IMR-90 (cell line): ENCODE measurements around the gene PIK3IP1. TPM values are rescaled to one million over a fixed set of nuclear protein-coding genes. Genes with fewer than 3 reads are reported as not detected.

Experiments used
- ATAC-seq: fragments of 200-7000 bp; cut with Tn5 transposase; 2 replicates; pipeline ENCODE4 v1.9.1; 2020; ENCODE audit warnings: low read depth, mild to moderate bottlenecking, moderate library complexity
- BruUV-seq: library from RNA; stranded (reverse); fragments of 400-500 nt; replicated peaks from 2 replicates; lab custom pipeline; 2021; lab: Mats Ljungman, UMichigan
- CTCF ChIA-PET: fragments of 300-600 bp; formaldehyde crosslinking; extraction: SDS; loops from one replicate; lab custom pipeline; 2021; ENCODE audit warnings: antibody characterized with exemption; lab: Yijun Ruan, JAX
- POLR2A ChIA-PET: fragments of 300-600 bp; sonication (Branson Sonifier 250); formaldehyde crosslinking; loops from one replicate; lab custom pipeline; 2022; ENCODE audit warnings: antibody characterized with exemption; ENCODE audit not compliant: unreplicated experiment; lab: Charles Lee
- DNase-seq: peaks from one replicate; pipeline ENCODE4 v3.0.0; 2013
- H2AFZ ChIP-seq: replicated peaks from 2 replicates; pipeline ENCODE3; 2013; ENCODE audit warnings: low read length, mild to moderate bottlenecking; ENCODE audit not compliant: poor library complexity
- H2AK5ac ChIP-seq: 2 replicates; pipeline ENCODE4 v1.6.1; 2013; ENCODE audit warnings: low read depth, low read length, inconsistent platforms
- H2AK9ac ChIP-seq: replicated peaks from 2 replicates; pipeline ENCODE3; 2013; ENCODE audit warnings: mild to moderate bottlenecking, low read depth, low read length, moderate library complexity; ENCODE audit not compliant: poor library complexity
- H2BK120ac ChIP-seq: 2 replicates; pipeline ENCODE4 v1.6.1; 2013; ENCODE audit warnings: low read depth, low read length, inconsistent platforms
- H2BK15ac ChIP-seq: 3 replicates; pipeline ENCODE4 v1.6.1; 2013; ENCODE audit warnings: low read depth, low read length, inconsistent platforms
- H2BK20ac ChIP-seq: 2 replicates; pipeline ENCODE4 v1.6.1; 2013; ENCODE audit warnings: low read depth, mild to moderate bottlenecking, inconsistent platforms, low read length, moderate library complexity
- H2BK5ac ChIP-seq: 2 replicates; pipeline ENCODE4 v1.6.1; 2013; ENCODE audit warnings: mild to moderate bottlenecking, low read depth, low read length, inconsistent platforms; ENCODE audit not compliant: poor library complexity, severe bottlenecking
- H3K14ac ChIP-seq: replicated peaks from 2 replicates; pipeline ENCODE4 v1.6.1; 2013; ENCODE audit warnings: low read depth, low read length, inconsistent platforms
- H3K18ac ChIP-seq: 2 replicates; pipeline ENCODE4 v1.6.1; 2013; ENCODE audit warnings: low read depth, low read length, control low read depth
- H3K23ac ChIP-seq: 2 replicates; pipeline ENCODE4 v1.6.1; 2013; ENCODE audit warnings: low read depth, low read length, inconsistent platforms
- H3K27ac ChIP-seq: 2 replicates; pipeline ENCODE4 v1.5.1; 2013; ENCODE audit warnings: mild to moderate bottlenecking, control low read depth, low read length; ENCODE audit not compliant: insufficient read depth
- H3K27me3 ChIP-seq: 2 replicates; pipeline ENCODE4 v1.6.1; 2013; ENCODE audit warnings: low read length; ENCODE audit not compliant: control insufficient read depth, insufficient read depth
- H3K36me3 ChIP-seq: 2 replicates; pipeline ENCODE4 v1.6.1; 2013; ENCODE audit warnings: low read length, mixed read lengths; ENCODE audit not compliant: control insufficient read depth, insufficient read depth
- H3K4ac ChIP-seq: 2 replicates; pipeline ENCODE4 v1.6.1; 2013; ENCODE audit warnings: low read depth, low read length, inconsistent platforms
- H3K4me1 ChIP-seq: 2 replicates; pipeline ENCODE4 v1.6.1; 2013; ENCODE audit warnings: low read length, mixed read lengths; ENCODE audit not compliant: control insufficient read depth, insufficient read depth
- H3K4me2 ChIP-seq: 2 replicates; pipeline ENCODE4 v1.6.1; 2013; ENCODE audit warnings: low read depth, mild to moderate bottlenecking, control low read depth, low read length, moderate library complexity
- H3K4me3 ChIP-seq: 2 replicates; pipeline ENCODE4 v1.5.1; 2013; ENCODE audit warnings: low read depth, mild to moderate bottlenecking, control low read depth, low read length, moderate library complexity; ENCODE audit not compliant: insufficient read depth
- H3K56ac ChIP-seq: 2 replicates; pipeline ENCODE4 v1.6.1; 2013; ENCODE audit warnings: low read length, inconsistent platforms; ENCODE audit not compliant: insufficient read depth; ENCODE audit errors: extremely low read depth
- H3K79me1 ChIP-seq, 2 experiments: 2 replicates each; pipeline ENCODE4 v1.6.1; 2013; ENCODE audit warnings: low read length in 2 of 2, inconsistent platforms in 1 of 2, low read depth in 1 of 2
- H3K9ac ChIP-seq: 2 replicates; pipeline ENCODE4 v1.6.1; 2013; ENCODE audit warnings: low read depth, low read length, control low read depth
- H3K9me1 ChIP-seq: 2 replicates; pipeline ENCODE4 v1.6.1; 2013; ENCODE audit warnings: low read length, inconsistent platforms; ENCODE audit not compliant: insufficient read depth
- H3K9me3 ChIP-seq: 2 replicates; pipeline ENCODE4 v1.6.1; 2013; ENCODE audit warnings: low read length; ENCODE audit not compliant: control insufficient read depth, insufficient read depth
- H4K20me1 ChIP-seq: 2 replicates; pipeline ENCODE4 v1.6.1; 2013; ENCODE audit warnings: low read length, inconsistent platforms; ENCODE audit not compliant: insufficient read depth
- H4K5ac ChIP-seq: 2 replicates; pipeline ENCODE4 v1.6.1; 2013; ENCODE audit warnings: mild to moderate bottlenecking, low read depth, low read length, control low read depth
- H4K8ac ChIP-seq, 2 experiments: 2 replicates each; pipeline ENCODE4 v1.6.1; 2013; ENCODE audit warnings: low read depth in 2 of 2, low read length in 2 of 2, control low read depth in 1 of 2, inconsistent platforms in 1 of 2
- H4K91ac ChIP-seq: 2 replicates; pipeline ENCODE4 v1.6.1; 2013; ENCODE audit warnings: low read depth, low read length, inconsistent platforms; ENCODE audit not compliant: insufficient read depth
- BHLHE40 ChIP-seq: fragments of 150-350 bp; IDR thresholded peaks from 2 replicates; pipeline ENCODE4 v1.6.1; 2016; ENCODE audit warnings: mild to moderate bottlenecking, low read depth, low read length
- CEBPB ChIP-seq: IDR thresholded peaks from 2 replicates; pipeline ENCODE4 v1.6.1; 2012; ENCODE audit warnings: low read depth, low read length, improper control_type of control experiment
- CHD1 ChIP-seq: IDR thresholded peaks from 2 replicates; pipeline ENCODE4 v1.6.1; 2012; ENCODE audit warnings: low read depth, low read length, improper control_type of control experiment
- CTCF ChIP-seq: conservative IDR thresholded peaks from 2 replicates; pipeline ENCODE4 v1.5.1; 2012; ENCODE audit warnings: mild to moderate bottlenecking, low read depth, low read length, improper control_type of control experiment
- ELK1 ChIP-seq: fragments of 150-350 bp; IDR thresholded peaks from 2 replicates; pipeline ENCODE4 v1.6.1; 2016; ENCODE audit warnings: low read depth, mild to moderate bottlenecking, low read length, moderate library complexity, borderline replicate concordance
- FOS ChIP-seq: fragments of 150-350 bp; IDR thresholded peaks from 2 replicates; pipeline ENCODE4 v1.6.1; 2016; ENCODE audit warnings: low read depth, low read length
- MAFK ChIP-seq: IDR thresholded peaks from 2 replicates; pipeline ENCODE4 v1.6.1; 2012; ENCODE audit warnings: low read depth, low read length, improper control_type of control experiment
- MAZ ChIP-seq: IDR thresholded peaks from 2 replicates; pipeline ENCODE4 v1.6.1; 2012; ENCODE audit warnings: low read depth, mild to moderate bottlenecking, low read length, improper control_type of control experiment, moderate library complexity, borderline replicate concordance
- MXI1 ChIP-seq: IDR thresholded peaks from 2 replicates; pipeline ENCODE4 v1.6.1; 2012; ENCODE audit warnings: low read depth, mild to moderate bottlenecking, low read length, moderate library complexity, borderline replicate concordance
- NFE2L2 ChIP-seq: fragments of 150-350 bp; IDR thresholded peaks from 2 replicates; pipeline ENCODE4 v1.6.1; 2016; ENCODE audit warnings: low read depth, mild to moderate bottlenecking, low read length
- POLR2A ChIP-seq: IDR thresholded peaks from 2 replicates; pipeline ENCODE4 v1.6.1; 2012; ENCODE audit warnings: mild to moderate bottlenecking, low read depth, low read length
- RAD21 ChIP-seq: IDR thresholded peaks from 2 replicates; pipeline ENCODE4 v1.6.1; 2012; ENCODE audit warnings: low read length, improper control_type of control experiment
- RCOR1 ChIP-seq: IDR thresholded peaks from 2 replicates; pipeline ENCODE4 v1.6.1; 2012; ENCODE audit warnings: mild to moderate bottlenecking, low read length, improper control_type of control experiment; ENCODE audit not compliant: insufficient replicate concordance
- RFX5 ChIP-seq: IDR thresholded peaks from 2 replicates; pipeline ENCODE4 v1.8.0; 2012; ENCODE audit warnings: low read depth, mild to moderate bottlenecking, low read length, moderate library complexity
- SMC3 ChIP-seq: fragments of 150-350 bp; IDR thresholded peaks from 2 replicates; pipeline ENCODE4 v1.6.1; 2016; ENCODE audit warnings: low read depth, mild to moderate bottlenecking, antibody characterized with exemption, low read length, moderate library complexity
- USF2 ChIP-seq: fragments of 150-350 bp; IDR thresholded peaks from 2 replicates; pipeline ENCODE4 v1.6.1; 2017; ENCODE audit warnings: mild to moderate bottlenecking, antibody characterized with exemption, low read length, low read depth
- WGBS, 2 experiments: methylation state at CpG; one replicate each; pipeline versions ENCODE4 v1.1.5 to v1.1.7; 2013; ENCODE audit warnings: missing lambda C conversion rate in 2 of 2; ENCODE audit not compliant: insufficient read length in 1 of 2; ENCODE audit errors: extremely low coverage in 2 of 2; 5-methylcytosine and 5-hydroxymethylcytosine counted together
- dilution Hi-C: fragments of 300-500 bp; cut with HindIII; formaldehyde crosslinking; loops from one replicate; pipeline ENCODE4 v1.14.3; 2018; ENCODE audit warnings: low sequenced_read_pairs; ENCODE audit not compliant: unreplicated experiment
- in situ Hi-C: fragments of 300-500 bp; cut with MboI; formaldehyde crosslinking; loops from 3 replicates; pipeline ENCODE4 v1.14.3; 2019; ENCODE audit warnings: low sequenced_read_pairs, inconsistent platforms, mixed read lengths
- intact Hi-C: fragments of 100-400 bp; cut with micrococcal nuclease; formaldehyde crosslinking; loops from 2 replicates; pipeline ENCODE4 v1.10.0; 2022
- polyA plus RNA-seq, 3 experiments: library from polyadenylated mRNA; depleted of rRNA; stranded (reverse); fragments of >200 nt; gene quantifications; 2 replicates each; pipeline ENCODE4 v1.2.3, GENCODE V29; 2012; ENCODE audit warnings: low replicate concordance in 1 of 3
- total RNA-seq: library from RNA; depleted of rRNA; stranded (reverse); fragments of >200 nt; gene quantifications from 2 replicates; pipeline ENCODE4 v1.2.3, GENCODE V29; 2012

PIK3IP1 gene
- total and polyA plus RNA-seq, 2 of the 4 experiments (the other 2 are of a cell fraction): 12.9 to 17.6 TPM

GRCh38 chr22:31278626-31279326 is 13.5 kb downstream of the PIK3IP1 start:
- TF ChIP-seq CTCF: no peak
- no peak for TF ChIP-seq NFE2L2
- TF ChIP-seq CEBPB: no peak
- no peak for TF ChIP-seq MXI1
- TF ChIP-seq BHLHE40: no peak
- TF ChIP-seq ELK1: no peak
- no peak for TF ChIP-seq RCOR1
- no peak for TF ChIP-seq RAD21
- TF ChIP-seq SMC3: no peak
- no peak for TF ChIP-seq FOS
- no peak for TF ChIP-seq RFX5
- TF ChIP-seq USF2: no peak
- no peak for TF ChIP-seq MAFK
- no peak for TF ChIP-seq CHD1
- no peak for TF ChIP-seq POLR2A
- no peak for TF ChIP-seq MAZ
- Histone ChIP-seq H3K56ac (no peak overlapping the region), H2AFZ (no peak overlapping the region), H4K5ac (no peak overlapping the region), H3K4me3 (no peak overlapping the region), H3K9me1 (no peaks in the 10 kb centered on the region; the same call in 1 of the 2 replicates), H3K4me2 (no peak overlapping the region), H4K20me1 (peaks cover 7% of the 10 kb centered on the region; the same call in 1 of the 2 replicates), H2BK20ac (no peak overlapping the region), H3K4me1 (no peaks in the 10 kb centered on the region), H3K14ac (no peak overlapping the region), H3K36me3 (peaks cover 47% of the 10 kb centered on the region), H3K79me1 (no peaks in the 10 kb centered on the region), H3K9me3 (no peaks in the 10 kb centered on the region), H3K18ac (no peak overlapping the region), H4K8ac (no peak overlapping the region), H2BK5ac (no peak overlapping the region), H4K91ac (no peak overlapping the region), H3K4ac (no peak overlapping the region), H3K27me3 (no peaks in the 10 kb centered on the region), H3K9ac (no peak overlapping the region), H2BK120ac (no peak overlapping the region), H2BK15ac (no peak overlapping the region), H3K27ac (no peak overlapping the region), H2AK5ac (no peak overlapping the region), H2AK9ac (no peak overlapping the region), H3K23ac (no peak overlapping the region)
- intact Hi-C loops (no loop called here), in situ Hi-C loops (no loop called here), dilution Hi-C loops (no loop called here)
- WGBS, 2 experiments: no CpG with 5 or more reads among the region's 6 CpGs
- ATAC-seq: no peak
- CTCF ChIA-PET: no interaction called here
- DNase-seq: no peak
- POLR2A ChIA-PET: no interaction called here
- no TSS peak for BruUV-seq
